Caco-2 (cell line): Measurements from ENCODE around the gene COX6B1. TPM values are rescaled to one million over a fixed set of nuclear protein-coding genes. Genes with fewer than 3 reads are reported as not detected.
A peak's percentile ranks its signal among the peaks of the same experiment; 100 is the strongest.

Experiments used
- BruUV-seq: library from RNA; stranded (reverse); fragments of 400-500 nt; replicated peaks from 2 replicates; lab custom pipeline; 2021; lab: Mats Ljungman, UMichigan
- CTCF ChIA-PET: fragments of 300-600 bp; sonication (Branson Sonifier 250); formaldehyde crosslinking; loops from one replicate; lab custom pipeline; 2022; ENCODE audit warnings: antibody characterized with exemption; lab: Charles Lee
- POLR2A ChIA-PET: fragments of 300-600 bp; sonication (Branson Sonifier 250); formaldehyde crosslinking; loops from one replicate; lab custom pipeline; 2022; ENCODE audit warnings: antibody characterized with exemption; lab: Charles Lee
- DNase-seq, 2 experiments: peaks; one replicate each; pipeline versions ENCODE4 v3.0.0 to v3.0.0-alpha.2; 2020 to 2022
- H3K27me3 ChIP-seq: replicated peaks from 2 replicates; pipeline ENCODE4 v1.6.0; 2011; ENCODE audit warnings: low read length; ENCODE audit not compliant: control insufficient read depth, insufficient read depth
- H3K36me3 ChIP-seq: 2 replicates; pipeline ENCODE4 v1.5.1; 2011; ENCODE audit warnings: low read length; ENCODE audit not compliant: control insufficient read depth, insufficient read depth
- H3K4me1 ChIP-seq: fragments of 250-450 bp; sonication (Bioruptor Pico); 2 replicates; pipeline ENCODE4 v1.5.1; 2020; ENCODE audit warnings: mild to moderate bottlenecking
- H3K4me3 ChIP-seq: 2 replicates; pipeline ENCODE4 v1.5.1; 2011; ENCODE audit warnings: low read depth, mild to moderate bottlenecking, control low read depth, low read length
- H3K9me3 ChIP-seq: fragments of 250-450 bp; sonication (Bioruptor Pico); 2 replicates; pipeline ENCODE4 v1.5.1; 2020; ENCODE audit warnings: mild to moderate bottlenecking, moderate library complexity
- H3K27ac Mint-ChIP-seq: one replicate; pipeline ENCODE4 v1.8.0; 2022; ENCODE audit warnings: mixed read lengths; ENCODE audit not compliant: unreplicated experiment
- H3K27me3 Mint-ChIP-seq: one replicate; pipeline ENCODE4 v1.8.0; 2022; ENCODE audit warnings: mixed read lengths; ENCODE audit not compliant: insufficient read depth, unreplicated experiment
- H3K36me3 Mint-ChIP-seq: one replicate; pipeline ENCODE4 v1.8.0; 2022; ENCODE audit warnings: mild to moderate bottlenecking, mixed read lengths; ENCODE audit not compliant: insufficient read depth, unreplicated experiment
- H3K4me1 Mint-ChIP-seq: one replicate; pipeline ENCODE4 v1.8.0; 2022; ENCODE audit warnings: low read depth, mixed read lengths; ENCODE audit not compliant: unreplicated experiment
- H3K4me3 Mint-ChIP-seq: one replicate; pipeline ENCODE4 v1.8.0; 2022; ENCODE audit warnings: mild to moderate bottlenecking, moderate library complexity, mixed read lengths; ENCODE audit not compliant: unreplicated experiment
- H3K9me3 Mint-ChIP-seq: one replicate; pipeline ENCODE4 v1.8.0; 2022; ENCODE audit warnings: mixed read lengths; ENCODE audit not compliant: unreplicated experiment
- CTCF ChIP-seq, 2 experiments: fragments of 200-600 bp in 1 of 2; IDR thresholded peaks; 1 replicate in 1 of 2; 2 replicates in 1 of 2; pipeline versions ENCODE4 v1.5.1 to v1.8.0; 2011 to 2022; ENCODE audit warnings: antibody characterized with exemption in 1 of 2, control low read depth in 1 of 2, inconsistent platforms in 1 of 2, low read depth in 1 of 2, low read length in 1 of 2, mild to moderate bottlenecking in 1 of 2, moderate library complexity in 1 of 2; ENCODE audit not compliant: insufficient read depth in 1 of 2, severe bottlenecking in 1 of 2, unreplicated experiment in 1 of 2
- intact Hi-C: fragments of 100-400 bp; cut with micrococcal nuclease; formaldehyde crosslinking; loops from one replicate; pipeline ENCODE4 v1.10.0; 2022; ENCODE audit not compliant: unreplicated experiment
- total RNA-seq: library from RNA; stranded (reverse); gene quantifications from 2 replicates; pipeline ENCODE4 v1.2.3, GENCODE V29; 2022

COX6B1 gene
- total RNA-seq, 1 experiment from 2014 or later, result 551 TPM

DNA sequence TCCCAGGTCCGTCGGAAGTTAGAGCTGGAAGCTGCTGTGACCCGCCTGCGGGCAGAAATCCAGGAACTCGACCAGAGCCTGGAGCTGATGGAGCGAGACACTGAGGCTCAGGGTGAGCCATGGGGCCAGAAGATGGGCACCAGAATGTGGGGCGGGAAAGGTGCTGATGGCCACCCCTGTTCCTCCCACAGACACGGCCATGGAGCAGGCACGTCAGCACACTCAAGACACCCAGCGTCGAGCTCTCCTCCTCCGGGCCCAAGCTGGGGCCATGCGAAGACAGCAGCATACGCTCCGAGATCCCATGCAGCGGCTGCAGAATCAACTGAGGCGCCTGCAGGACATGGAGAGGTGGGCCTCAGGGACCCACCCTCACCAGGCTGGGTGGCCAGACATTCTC lies 33.1 kb upstream of the COX6B1 start:
- peaks cover 21% of the 10 kb centered on the region for H3K36me3 Mint-ChIP-seq
- no TSS peak for BruUV-seq
- no peaks in the 10 kb centered on the region for H3K9me3 Mint-ChIP-seq
- H3K9me3 ChIP-seq, result no peaks in the 10 kb centered on the region
- no peak for DNase-seq
- H3K27me3 ChIP-seq, result no peaks in the 10 kb centered on the region
- TF ChIP-seq CTCF (IDR thresholded peaks at IDR 0.05; ENCODE audit: insufficient read depth in 1 of 2, low read depth in 1 of 2, low read length in 1 of 2, severe bottlenecking in 1 of 2, unreplicated experiment in 1 of 2), result no peak
- H3K36me3 ChIP-seq, result no peaks in the 10 kb centered on the region
- H3K27me3 Mint-ChIP-seq, result no peaks in the 10 kb centered on the region
- POLR2A ChIA-PET, result interaction anchor here (0.6 kb wide), 1 partner anchor 46 kb away, joined by 5 read pairs; no protein-coding TSS in a partner anchor
- peaks cover 9% of the 10 kb centered on the region for H3K4me1 Mint-ChIP-seq
- 0 out of 2 replicates have a peak, but pooled peaks cover 4% of the 10 kb centered on the region for H3K4me1 ChIP-seq
- H3K27ac Mint-ChIP-seq, result no peak overlapping the region
- H3K4me3 Mint-ChIP-seq, result no peak overlapping the region
- intact Hi-C loops, result no loop called here
- no peak overlapping the region for H3K4me3 ChIP-seq
- CTCF ChIA-PET, result no interaction called here

- no peaks in the 10 kb centered on the region for H3K27me3 ChIP-seq
- no peak overlapping the region for H3K4me3 ChIP-seq
- H3K36me3 ChIP-seq, result no peaks in the 10 kb centered on the region
- Mint-ChIP-seq H3K27me3 (no peaks in the 10 kb centered on the region), H3K27ac (no peak overlapping the region), H3K9me3 (no peaks in the 10 kb centered on the region), H3K4me1 (no peaks in the 10 kb centered on the region), H3K36me3 (peaks cover 17% of the 10 kb centered on the region), H3K4me3 (no peak overlapping the region)
- no peaks in the 10 kb centered on the region for H3K4me1 ChIP-seq
- H3K9me3 ChIP-seq, result no peaks in the 10 kb centered on the region
- BruUV-seq, result no TSS peak
- TF ChIP-seq CTCF (IDR thresholded peaks at IDR 0.05; ENCODE audit: insufficient read depth in 1 of 2, low read depth in 1 of 2, low read length in 1 of 2, severe bottlenecking in 1 of 2, unreplicated experiment in 1 of 2), result peak in 1 of 2 experiments; percentile 37
- ChIA-PET CTCF (interaction anchor here (1.0 kb wide), 2 partner anchors 63 to 108 kb away, joined by 6 to 15 read pairs; no protein-coding TSS in a partner anchor), POLR2A (no interaction called here)
- intact Hi-C loops, result no loop called here
- DNase-seq, result peak in 1 of 2 experiments; percentile 33
These were observed 29.3 kb upstream of the COX6B1 start for GRCh38 chr19:35618857-35619256.

GRCh38 chr19:35619290-35619923 lies 28.7 kb upstream of the COX6B1 start:
- intact Hi-C loops, result no loop called here
- BruUV-seq, result no TSS peak
- Mint-ChIP-seq H3K4me1 (no peaks in the 10 kb centered on the region), H3K9me3 (no peaks in the 10 kb centered on the region), H3K27ac (no peak overlapping the region), H3K36me3 (peaks cover 18% of the 10 kb centered on the region), H3K4me3 (no peak overlapping the region), H3K27me3 (no peaks in the 10 kb centered on the region)
- ChIA-PET POLR2A (no interaction called here), CTCF (interaction anchor here (1.0 kb wide), 2 partner anchors 64 to 109 kb away, joined by 6 to 15 read pairs; no protein-coding TSS in a partner anchor)
- TF ChIP-seq CTCF (IDR thresholded peaks at IDR 0.05; ENCODE audit: insufficient read depth in 1 of 2, low read depth in 1 of 2, low read length in 1 of 2, severe bottlenecking in 1 of 2, unreplicated experiment in 1 of 2), result no peak
- Histone ChIP-seq H3K4me3 (no peak overlapping the region), H3K27me3 (no peaks in the 10 kb centered on the region), H3K9me3 (no peaks in the 10 kb centered on the region), H3K36me3 (no peaks in the 10 kb centered on the region), H3K4me1 (no peaks in the 10 kb centered on the region)
- DNase-seq, result no peak
